WERI-Rb-1 (cell line): ENCODE measurements around the gene CNKSR1.
A peak's percentile ranks its signal among the peaks of the same experiment; 100 is the strongest.

ENCODE experiments used
- DNase-seq: peaks from one replicate; pipeline ENCODE4 v3.0.0-alpha.2; 2020
- H3K27ac ChIP-seq: fragments of 250-450 bp; sonication (Bioruptor Pico); 2 replicates; pipeline ENCODE4 v1.5.1; 2020; ENCODE audit warnings: mild to moderate bottlenecking, moderate library complexity
- H3K27me3 ChIP-seq: fragments of 250-450 bp; sonication (Bioruptor Pico); 2 replicates; pipeline ENCODE4 v1.5.1; 2021; ENCODE audit warnings: mild to moderate bottlenecking, low read depth, moderate library complexity; ENCODE audit not compliant: insufficient read depth, severe bottlenecking
- H3K36me3 ChIP-seq: fragments of 250-450 bp; sonication (Bioruptor Pico); 2 replicates; pipeline ENCODE4 v1.5.1; 2020; ENCODE audit warnings: mild to moderate bottlenecking, moderate library complexity
- H3K4me3 ChIP-seq: 2 replicates; pipeline ENCODE4 v1.5.1; 2011; ENCODE audit warnings: low read depth, mild to moderate bottlenecking, control low read depth, low read length
- H3K9me3 ChIP-seq: fragments of 250-450 bp; sonication (Bioruptor Pico); 2 replicates; pipeline ENCODE4 v1.5.1; 2021; ENCODE audit warnings: mild to moderate bottlenecking, moderate library complexity; ENCODE audit not compliant: severe bottlenecking
- TF ChIP-seq, protein P1 (sequence below): IDR thresholded peaks from 2 replicates; pipeline ENCODE4 v1.5.1; 2011; ENCODE audit warnings: low read depth, mild to moderate bottlenecking, control low read depth, inconsistent platforms, low read length

Gene CNKSR1

DNA sequence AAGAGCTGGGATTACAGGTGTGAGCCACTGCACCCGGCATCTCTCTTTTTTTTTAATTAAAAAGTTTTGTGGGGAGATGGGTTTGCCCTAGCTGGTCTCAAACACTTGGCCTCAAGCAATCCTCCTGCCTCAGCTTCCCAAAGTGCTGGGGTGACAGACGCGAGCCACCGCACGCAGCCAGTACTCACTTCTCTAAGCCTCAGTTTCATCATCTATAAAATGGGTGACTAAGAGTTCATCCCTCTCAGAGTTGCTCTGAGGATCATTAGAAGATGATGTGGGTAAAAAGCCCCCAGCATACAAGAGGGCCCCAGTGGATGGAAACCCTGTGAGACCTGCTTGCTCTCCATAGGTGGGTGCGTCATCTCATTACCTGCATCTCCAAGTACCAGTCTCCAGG lies 10.6 kb downstream of the CNKSR1 start:
- Histone ChIP-seq H3K9me3 (no peaks in the 10 kb centered on the region), H3K27ac (no peak overlapping the region), H3K27me3 (no peaks in the 10 kb centered on the region), H3K36me3 (no peaks in the 10 kb centered on the region), H3K4me3 (no peak overlapping the region)
- TF ChIP-seq, protein P1, sequence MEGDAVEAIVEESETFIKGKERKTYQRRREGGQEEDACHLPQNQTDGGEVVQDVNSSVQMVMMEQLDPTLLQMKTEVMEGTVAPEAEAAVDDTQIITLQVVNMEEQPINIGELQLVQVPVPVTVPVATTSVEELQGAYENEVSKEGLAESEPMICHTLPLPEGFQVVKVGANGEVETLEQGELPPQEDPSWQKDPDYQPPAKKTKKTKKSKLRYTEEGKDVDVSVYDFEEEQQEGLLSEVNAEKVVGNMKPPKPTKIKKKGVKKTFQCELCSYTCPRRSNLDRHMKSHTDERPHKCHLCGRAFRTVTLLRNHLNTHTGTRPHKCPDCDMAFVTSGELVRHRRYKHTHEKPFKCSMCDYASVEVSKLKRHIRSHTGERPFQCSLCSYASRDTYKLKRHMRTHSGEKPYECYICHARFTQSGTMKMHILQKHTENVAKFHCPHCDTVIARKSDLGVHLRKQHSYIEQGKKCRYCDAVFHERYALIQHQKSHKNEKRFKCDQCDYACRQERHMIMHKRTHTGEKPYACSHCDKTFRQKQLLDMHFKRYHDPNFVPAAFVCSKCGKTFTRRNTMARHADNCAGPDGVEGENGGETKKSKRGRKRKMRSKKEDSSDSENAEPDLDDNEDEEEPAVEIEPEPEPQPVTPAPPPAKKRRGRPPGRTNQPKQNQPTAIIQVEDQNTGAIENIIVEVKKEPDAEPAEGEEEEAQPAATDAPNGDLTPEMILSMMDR = no peak
- DNase-seq = no peak

DNA sequence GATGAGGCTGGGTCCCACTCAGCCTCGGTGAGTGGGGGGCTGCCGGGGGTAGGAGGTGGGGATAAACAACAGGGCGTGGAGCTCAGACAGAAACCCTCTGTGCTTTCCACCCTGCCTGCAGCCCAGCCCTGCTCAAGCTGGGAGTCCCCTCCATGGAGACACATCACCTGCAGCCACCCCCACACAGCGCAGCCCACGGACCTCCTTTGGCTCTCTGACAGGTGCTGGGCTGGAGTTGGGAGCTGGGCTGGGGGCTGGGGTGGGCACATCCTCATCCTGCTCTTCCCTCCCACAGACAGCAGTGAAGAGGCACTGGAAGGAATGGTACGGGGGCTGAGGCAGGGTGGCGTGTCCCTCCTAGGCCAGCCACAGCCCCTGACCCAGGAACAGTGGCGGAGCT lies 11.2 kb downstream of the CNKSR1 start:
- TF ChIP-seq, protein P1 = no peak
- no peak for DNase-seq
- no peak overlapping the region for H3K27ac ChIP-seq
- no peaks in the 10 kb centered on the region for H3K9me3 ChIP-seq
- H3K27me3 ChIP-seq = no peaks in the 10 kb centered on the region
- H3K4me3 ChIP-seq = no peak overlapping the region
- H3K36me3 ChIP-seq = no peaks in the 10 kb centered on the region

DNA sequence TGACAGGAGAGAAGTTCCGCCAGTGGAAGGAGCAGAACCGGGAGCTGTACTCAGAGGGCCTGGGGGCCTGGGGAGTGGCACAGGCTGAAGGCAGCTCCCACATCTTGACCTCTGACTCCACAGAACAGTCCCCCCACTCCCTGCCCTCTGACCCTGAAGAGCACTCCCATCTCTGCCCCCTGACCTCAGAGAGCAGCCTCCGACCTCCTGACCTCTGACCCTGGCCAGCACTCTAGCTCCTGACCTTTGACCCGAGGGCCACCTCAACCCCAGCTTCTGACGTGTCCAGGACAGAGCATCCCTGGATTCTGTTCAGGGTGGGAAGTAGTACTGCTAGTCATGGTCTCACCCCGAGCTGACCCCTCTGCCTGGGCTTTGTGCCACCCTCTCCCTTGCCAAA lies 12.0 kb downstream of the CNKSR1 start:
- H3K4me3 ChIP-seq = no peak overlapping the region
- H3K27me3 ChIP-seq = no peaks in the 10 kb centered on the region
- TF ChIP-seq, protein P1 = no peak
- H3K9me3 ChIP-seq = no peaks in the 10 kb centered on the region
- no peak overlapping the region for H3K27ac ChIP-seq
- DNase-seq = no peak
- H3K36me3 ChIP-seq = no peaks in the 10 kb centered on the region

DNA sequence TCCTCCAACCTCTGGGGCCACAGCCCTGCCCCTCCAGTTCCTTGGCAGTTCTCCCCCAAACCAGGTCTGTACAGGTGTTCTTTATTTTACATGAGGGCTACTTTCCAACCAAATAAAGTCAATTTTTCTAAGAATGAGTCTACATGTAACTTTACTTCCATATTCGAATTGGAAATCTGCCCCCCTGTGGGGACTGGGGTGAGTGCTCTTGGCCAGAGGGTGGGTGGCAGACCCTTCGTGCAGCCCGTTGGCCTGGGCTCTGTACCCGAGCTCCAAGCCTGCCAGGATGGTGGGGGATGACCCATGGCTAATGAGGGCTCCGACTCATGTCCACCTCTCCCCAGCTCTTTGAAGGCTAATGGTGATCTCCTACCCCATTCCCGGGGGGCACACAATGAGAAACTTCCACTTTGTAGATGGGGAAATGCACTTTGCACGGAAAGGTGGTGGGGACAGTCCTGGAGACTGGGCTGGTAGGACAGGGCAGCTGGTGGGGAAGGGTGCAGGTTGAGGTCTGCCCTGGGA lies 12.5 kb downstream of the CNKSR1 start:
- H3K36me3 ChIP-seq = no peaks in the 10 kb centered on the region
- no peak overlapping the region for H3K4me3 ChIP-seq
- no peaks in the 10 kb centered on the region for H3K27me3 ChIP-seq
- H3K27ac ChIP-seq = no peak overlapping the region
- TF ChIP-seq, protein P1 = no peak
- no peak for DNase-seq
- H3K9me3 ChIP-seq = no peaks in the 10 kb centered on the region

DNA sequence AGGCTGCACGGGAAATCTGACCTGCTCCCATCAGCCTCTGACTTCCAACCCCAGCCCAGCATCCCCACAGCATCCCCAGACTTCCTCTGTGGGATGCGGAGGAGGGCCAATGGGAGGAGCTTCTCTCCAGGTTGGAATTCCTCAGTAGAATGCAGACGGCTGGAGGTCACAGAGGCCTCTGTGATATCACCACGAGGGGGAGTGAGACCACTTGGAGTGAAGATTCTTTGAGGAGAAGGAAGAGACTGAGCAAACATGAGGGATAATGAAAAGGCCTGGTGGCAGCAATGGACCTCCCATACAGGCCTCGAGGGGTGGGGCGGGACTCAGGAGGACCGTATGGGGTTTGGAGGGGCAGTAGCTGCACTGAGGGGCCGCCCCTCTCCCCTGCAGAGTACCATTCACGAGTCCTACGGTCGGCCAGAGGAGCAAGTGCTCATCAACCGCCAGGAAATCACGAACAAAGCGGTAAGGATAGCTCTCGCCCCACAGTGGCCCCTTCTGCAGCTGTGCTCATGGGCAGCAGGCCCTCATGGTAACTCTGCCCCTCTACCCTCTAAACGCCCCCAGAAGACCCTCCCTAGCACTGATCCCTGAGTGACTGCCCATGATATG lies 13.2 kb downstream of the CNKSR1 start, which contains the start of gene CATSPER4:
Gene CATSPER4, plus strand, starts transcription at position 230 of the 615 bp plus-strand sequence. Its CDS starts 26 bp downstream, at position 256.
- TF ChIP-seq, protein P1 = peak; percentile 53
- Histone ChIP-seq H3K4me3 (no peak within 1 kb of the TSS), H3K9me3 (no peaks in the 10 kb centered on the region), H3K36me3 (no peaks in the 10 kb centered on the region), H3K27ac (no peak within 1 kb of the TSS), H3K27me3 (no peaks in the 10 kb centered on the region)
- DNase-seq = peak; percentile 74

DNA sequence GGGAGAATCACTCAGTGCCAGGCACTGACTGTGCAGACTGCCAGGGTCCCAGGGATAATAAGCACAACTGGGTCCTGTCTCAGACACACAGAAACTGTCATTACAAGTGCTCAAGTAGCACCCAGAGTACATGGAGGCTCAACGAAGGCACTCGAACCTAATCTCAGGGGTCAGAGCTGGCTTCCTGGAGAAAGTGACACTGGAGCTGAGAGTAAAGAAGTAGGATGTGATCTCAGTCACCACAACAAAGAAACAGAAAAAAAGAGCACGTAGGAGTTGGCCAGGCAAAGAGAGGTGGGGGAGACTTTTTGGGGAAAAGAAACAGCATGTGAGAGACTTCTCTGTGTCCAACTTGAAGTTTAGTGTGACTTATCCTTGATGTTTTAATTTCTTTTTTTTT lies 14.4 kb downstream of the CNKSR1 start:
- TF ChIP-seq, protein P1 = no peak
- Histone ChIP-seq H3K36me3 (no peaks in the 10 kb centered on the region), H3K27me3 (no peaks in the 10 kb centered on the region), H3K27ac (no peak overlapping the region), H3K4me3 (no peak overlapping the region), H3K9me3 (no peaks in the 10 kb centered on the region)
- no peak for DNase-seq
